Activated T-cell treated with anti-CD3 and anti-CD28 coated beads for 4 hours (primary cell): Measurements from ENCODE around the gene RASSF10.

ENCODE experiments used
- DNase-seq: peaks from one replicate; pipeline ENCODE4 v3.0.0-alpha.2; 2020

RASSF10 gene

DNA sequence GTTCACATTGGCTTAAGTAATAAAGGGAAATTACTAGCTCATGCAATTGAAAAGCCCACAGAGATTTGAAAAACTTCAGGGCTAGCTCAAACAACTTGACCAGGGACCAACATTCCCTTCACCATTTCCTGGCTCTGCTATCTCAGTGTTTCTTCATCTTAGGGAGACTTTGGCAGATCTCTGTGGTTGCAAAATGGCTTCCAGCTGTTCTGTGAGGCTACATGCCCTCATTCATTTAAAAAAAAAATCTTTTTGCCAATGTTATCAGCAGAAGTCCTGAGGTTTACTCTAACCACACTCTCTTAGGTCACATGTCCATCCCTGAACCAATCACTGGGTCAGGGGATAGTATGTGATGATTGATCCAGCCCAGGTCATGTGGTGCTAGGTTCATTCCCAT, 13.9 kb upstream of the RASSF10 start:
- no peak for DNase-seq

- no peak for DNase-seq
These were observed 13.3 kb upstream of the RASSF10 start for GRCh38 chr11:12995823-12996222.

DNA sequence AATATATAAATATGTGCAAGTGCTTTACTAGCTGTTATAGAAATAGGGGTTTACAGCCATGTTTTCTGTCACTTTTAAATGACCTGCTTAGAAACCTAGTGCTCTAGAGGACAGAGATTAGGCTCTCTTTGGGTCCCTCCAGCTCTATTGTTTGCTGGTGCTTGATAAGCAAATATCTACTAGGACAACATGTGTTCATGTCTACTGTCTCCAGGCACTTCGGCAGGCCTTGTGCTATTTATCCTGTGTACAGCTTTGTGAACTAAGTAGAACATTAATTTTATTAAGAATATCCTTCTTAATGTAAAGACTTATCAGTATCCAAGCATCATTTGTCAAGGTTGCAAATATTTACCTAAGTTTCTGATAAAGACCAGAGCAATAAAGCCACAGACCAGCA, 11.9 kb upstream of the RASSF10 start:
- no peak for DNase-seq

DNA sequence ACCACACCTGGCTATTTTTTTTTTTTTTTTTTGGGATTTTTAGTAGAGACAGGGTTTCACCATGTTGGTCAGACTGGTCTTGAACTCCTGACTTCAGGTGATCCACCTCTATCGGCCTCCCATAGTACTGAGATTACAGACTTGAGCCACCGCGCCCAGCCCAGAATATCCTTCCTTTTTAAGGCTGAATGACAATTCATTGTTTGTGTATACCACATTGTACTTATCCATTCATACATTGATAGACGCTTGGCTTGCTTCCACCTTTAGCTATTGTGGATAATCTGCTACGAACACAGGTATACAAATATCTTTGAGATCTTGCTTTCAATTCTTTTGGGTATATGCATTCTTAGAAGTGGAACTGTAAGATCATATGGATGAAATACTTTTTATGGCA, 10.8 kb upstream of the RASSF10 start:
- no peak for DNase-seq

- no peak for DNase-seq
These were observed 9.5 kb upstream of the RASSF10 start for GRCh38 chr11:12999597-12999996.

DNA sequence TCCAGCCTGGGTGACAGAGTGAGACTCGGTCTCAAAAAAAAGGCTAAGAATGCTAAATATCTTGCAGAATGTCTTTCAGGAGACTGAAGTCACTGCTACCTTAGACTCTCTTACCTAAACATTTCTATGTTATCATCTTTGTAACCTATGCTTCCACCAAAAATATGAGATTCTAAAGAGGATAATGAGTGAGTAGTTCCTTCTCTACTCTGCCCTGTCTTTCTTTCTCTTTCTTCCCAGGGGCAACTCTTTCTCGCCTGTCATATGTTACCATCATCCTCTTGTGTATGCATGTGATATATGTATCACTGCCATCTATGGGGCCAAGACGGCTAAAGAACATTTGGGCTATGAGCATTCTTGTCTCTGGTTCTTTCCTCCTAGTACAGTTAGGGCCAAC, 9.0 kb upstream of the RASSF10 start:
- no peak for DNase-seq

- DNase-seq: no peak
These were observed 8.4 kb upstream of the RASSF10 start for GRCh38 chr11:13000721-13001120.

GRCh38 chr11:13003736-13004493, 5.2 kb upstream of the RASSF10 start:
- no peak for DNase-seq

DNA sequence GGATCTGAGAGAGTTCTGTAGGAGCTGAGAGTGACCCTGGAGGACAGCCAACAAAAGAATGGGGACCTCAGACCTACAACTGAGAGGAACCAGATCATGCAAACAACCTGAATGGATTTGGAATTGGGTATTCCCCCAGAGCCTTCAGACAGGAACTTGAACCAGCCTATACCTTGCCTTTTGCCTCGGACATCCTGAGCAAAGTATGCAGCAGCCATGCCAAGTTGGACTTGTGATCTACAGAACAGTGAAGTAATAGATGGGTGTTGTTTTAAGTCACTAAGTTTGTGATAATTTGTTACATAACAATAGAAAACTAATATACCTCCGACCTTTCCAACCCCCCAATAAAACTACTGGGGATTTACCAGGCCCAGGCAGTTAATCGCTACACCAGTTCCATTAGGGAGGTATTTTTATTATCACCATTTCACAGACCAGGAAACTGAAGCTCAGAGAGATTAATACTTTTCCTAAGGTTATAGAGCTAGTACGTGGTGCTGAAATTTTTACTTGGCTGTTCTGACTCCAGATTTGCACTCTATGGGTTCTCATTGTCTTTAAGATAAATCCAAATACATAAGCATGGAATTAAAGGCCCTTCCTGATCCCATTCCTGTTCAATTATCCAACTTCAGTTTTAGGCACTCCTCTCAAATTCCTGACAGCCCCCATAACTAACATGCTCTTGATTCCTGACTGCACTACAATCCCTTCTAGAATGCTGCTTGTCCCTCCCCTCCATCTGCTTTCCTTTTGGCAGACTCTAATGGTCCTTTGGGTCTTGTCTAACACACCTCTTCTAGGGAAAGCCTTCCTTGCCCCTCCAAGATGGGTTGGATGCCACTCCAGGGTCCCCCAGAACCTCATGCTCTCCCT, 1.7 kb upstream of the RASSF10 start:
- DNase-seq: no peak

DNA sequence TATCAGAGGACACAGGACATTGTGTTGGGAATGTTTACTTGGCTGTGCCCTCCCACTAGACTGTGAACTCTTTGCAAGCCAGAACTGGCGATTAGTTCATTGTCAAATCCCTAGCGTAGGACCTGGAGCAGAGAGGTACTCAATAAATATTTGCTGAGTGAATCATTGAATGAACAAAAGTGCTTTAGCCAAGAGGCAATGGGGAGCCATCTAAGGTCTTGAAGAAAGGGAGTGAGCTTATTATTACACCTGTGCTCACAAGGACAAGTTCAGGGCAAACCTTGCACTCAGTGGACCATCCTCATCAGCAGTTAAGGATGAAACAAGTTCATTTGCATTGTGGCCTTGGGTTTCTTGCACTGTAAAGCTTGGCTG, 1.1 kb upstream of the RASSF10 start:
- no peak for DNase-seq

- DNase-seq: no peak
These were observed 382 bp downstream of the RASSF10 start for GRCh38 chr11:13009476-13009920.

GRCh38 chr11:13009921-13010748, 1.0 kb downstream of the RASSF10 start:
- no peak for DNase-seq

DNA sequence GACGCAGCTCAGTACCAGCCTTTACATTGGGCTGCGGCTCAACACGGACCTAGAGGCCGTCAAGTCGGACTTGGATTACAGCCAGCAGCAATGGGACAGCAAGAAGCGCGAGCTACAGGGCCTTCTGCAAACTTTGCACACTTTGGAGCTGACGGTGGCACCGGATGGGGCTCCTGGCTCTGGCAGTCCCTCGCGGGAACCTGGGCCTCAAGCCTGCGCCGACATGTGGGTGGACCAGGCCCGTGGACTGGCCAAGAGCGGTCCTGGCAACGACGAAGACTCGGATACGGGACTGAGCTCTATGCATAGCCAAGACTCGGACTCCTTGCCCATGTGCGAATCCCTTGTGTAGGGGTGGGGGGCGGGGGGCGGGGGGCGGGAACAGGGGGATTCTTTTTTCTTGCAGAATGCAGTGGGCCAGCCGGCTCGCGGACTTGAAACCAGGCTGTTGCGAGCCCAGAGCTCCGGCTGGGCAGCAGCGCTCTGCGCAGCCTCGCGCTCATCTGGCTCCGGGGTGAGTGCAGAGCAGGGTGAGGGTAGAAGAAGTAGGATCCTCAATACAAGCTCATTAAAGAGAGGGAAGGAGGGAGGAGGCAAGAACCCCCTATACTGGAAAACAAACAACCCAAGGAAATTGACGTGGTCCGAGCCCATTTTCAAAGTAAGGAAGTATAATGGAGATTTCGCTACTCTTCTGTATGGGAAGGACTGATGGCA, 1.8 kb downstream of the RASSF10 start:
- DNase-seq: no peak

DNA sequence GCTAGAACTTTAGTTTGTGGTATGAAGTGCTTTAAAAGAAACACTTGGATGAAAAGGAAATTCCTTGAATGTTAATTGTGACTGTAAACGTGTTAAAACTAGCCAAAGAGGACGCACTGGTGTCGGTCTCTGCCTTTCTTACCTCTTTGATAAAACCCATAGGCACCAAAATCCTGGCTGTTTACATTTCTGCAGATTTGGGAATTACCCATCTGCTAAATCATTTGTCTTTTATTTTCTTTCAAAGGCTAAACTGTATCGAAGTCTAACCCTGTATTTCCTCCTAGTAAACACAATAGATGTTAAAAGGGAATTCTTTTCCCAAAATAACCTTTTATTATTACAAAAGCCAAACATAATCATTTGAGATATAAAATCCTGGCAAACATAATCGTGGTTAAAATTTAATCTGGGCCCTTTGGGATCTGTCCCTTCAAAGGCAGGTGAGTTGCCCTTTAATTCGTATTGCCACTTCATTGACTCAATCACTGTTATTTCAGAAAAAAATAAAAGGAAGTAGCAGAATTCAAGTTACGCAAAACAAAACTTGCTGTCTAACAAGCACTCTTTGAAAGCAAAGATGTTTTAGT, 2.4 kb downstream of the RASSF10 start:
- no peak for DNase-seq

- DNase-seq: no peak
These were observed 3.0 kb downstream of the RASSF10 start for GRCh38 chr11:13012056-13012661.

GRCh38 chr11:13013054-13013488, 4.0 kb downstream of the RASSF10 start:
- DNase-seq: no peak

- no peak for DNase-seq
These were observed 6.6 kb downstream of the RASSF10 start for GRCh38 chr11:13015753-13016152.

DNA sequence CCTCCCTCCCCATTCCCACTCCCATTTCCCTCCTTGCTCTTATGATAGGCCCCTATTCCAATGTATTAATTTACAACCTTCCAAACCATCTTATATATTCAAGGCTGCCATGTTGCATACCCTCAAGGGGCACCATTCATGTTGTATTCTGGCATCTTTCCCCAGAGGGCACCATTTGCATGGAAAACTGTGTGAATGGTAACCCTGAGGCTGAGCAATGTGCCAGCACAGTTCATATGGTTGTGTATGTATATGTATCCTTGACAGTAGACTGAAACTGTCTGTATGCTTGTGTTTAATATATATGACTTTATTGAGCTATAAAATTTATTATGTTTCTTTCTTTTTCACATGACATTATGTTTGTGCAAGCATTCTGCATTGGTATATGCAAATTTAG, 7.3 kb downstream of the RASSF10 start:
- no peak for DNase-seq

DNA sequence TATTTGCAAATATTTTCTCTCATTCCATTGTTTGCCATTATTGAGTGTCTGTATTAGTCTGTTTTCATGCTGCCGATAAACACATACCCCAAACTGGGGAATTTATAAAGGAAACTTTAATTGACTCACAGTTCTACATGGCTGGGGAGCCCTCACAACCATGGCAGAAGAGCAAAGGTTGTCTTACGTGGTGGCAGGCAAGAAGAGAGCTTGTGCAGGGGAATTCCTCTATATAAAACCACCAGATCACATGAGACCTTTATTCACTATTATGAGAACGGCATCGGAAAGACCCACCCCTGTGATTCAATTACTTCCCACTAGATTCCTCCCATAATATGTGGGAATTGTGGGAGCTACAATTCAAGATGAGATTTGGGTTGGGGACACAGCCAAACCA, 10.2 kb downstream of the RASSF10 start:
- DNase-seq: no peak

DNA sequence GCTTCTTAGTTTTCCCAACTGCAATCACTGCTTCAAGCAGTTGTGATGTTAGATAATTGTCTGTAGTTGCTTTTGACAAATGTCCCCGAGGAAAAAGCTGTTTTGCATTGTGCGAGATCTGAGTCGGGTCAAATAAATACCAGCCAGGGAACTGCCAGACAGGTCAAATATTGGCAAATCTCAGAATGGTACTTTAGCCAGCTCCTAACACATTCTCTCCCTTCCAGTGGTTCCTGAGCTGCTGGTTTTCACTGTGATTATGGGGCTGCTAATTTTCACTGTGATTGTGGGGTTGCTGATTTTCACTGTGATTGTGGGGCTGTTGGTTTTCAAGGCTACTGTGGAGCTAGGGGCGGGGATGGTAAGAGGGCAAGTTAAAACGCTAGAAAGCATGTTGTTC, 14.3 kb downstream of the RASSF10 start:
- DNase-seq: no peak

DNA sequence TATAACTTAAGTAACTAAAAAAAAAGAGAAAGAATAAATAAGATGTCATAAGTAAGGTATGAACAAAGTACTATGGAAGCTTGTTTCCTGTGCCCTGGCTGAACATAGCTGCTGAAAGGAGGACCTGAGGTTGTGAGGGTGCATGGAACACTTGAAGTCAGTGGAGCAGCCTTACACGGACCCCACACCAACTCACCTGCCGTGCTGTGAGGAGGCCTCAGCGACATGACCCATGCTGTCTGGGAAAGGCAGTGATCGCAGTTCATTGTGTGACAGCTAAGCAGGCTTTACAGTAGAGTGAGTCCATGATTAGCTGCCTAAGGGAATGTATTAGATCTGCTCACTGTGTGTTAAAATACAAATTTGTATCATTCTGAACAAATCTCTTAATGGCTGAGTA, 17.6 kb downstream of the RASSF10 start:
- no peak for DNase-seq

GRCh38 chr11:13028322-13028721, 19.2 kb downstream of the RASSF10 start:
- no peak for DNase-seq
